HG03066 (cell line): ENCODE measurements around the gene HCST.

Experiments used
- ATAC-seq: cut with Tn5 transposase; IDR thresholded peaks from one replicate; pipeline ENCODE4 v1.9.1; 2021; ENCODE audit warnings: low read depth; ENCODE audit not compliant: unreplicated experiment

The HCST gene

GRCh38 chr19:35935911-35936737, 33.8 kb downstream of the HCST start, which contains the start of gene LRFN3:
Gene LRFN3 (plus strand): TSS chr19:35936374. CDS start chr19:35939426, 3,052 bp downstream.
- ATAC-seq, result no peak

GRCh38 chr19:35936738-35937268, 34.5 kb downstream of the HCST start:
- ATAC-seq, result no peak

- ATAC-seq, result no peak
Observed at GRCh38 chr19:35937345-35938281, 35.3 kb downstream of the HCST start.

GRCh38 chr19:35938282-35939224, 36.2 kb downstream of the HCST start:
- no peak for ATAC-seq

GRCh38 chr19:35939307-35940077, 37.2 kb downstream of the HCST start:
- ATAC-seq, result no peak

GRCh38 chr19:35940078-35940775, 37.9 kb downstream of the HCST start:
- ATAC-seq, result no peak

GRCh38 chr19:35940839-35941238, 38.5 kb downstream of the HCST start:
- ATAC-seq, result no peak

- no peak for ATAC-seq
Observed at GRCh38 chr19:35942235-35942634, 39.9 kb downstream of the HCST start.

GRCh38 chr19:35943321-35944301, 41.3 kb downstream of the HCST start:
- no peak for ATAC-seq

GRCh38 chr19:35944556-35944955, 42.2 kb downstream of the HCST start:
- ATAC-seq, result no peak

- no peak for ATAC-seq
Observed at GRCh38 chr19:35945121-35945790, 42.9 kb downstream of the HCST start.

GRCh38 chr19:35946203-35946602, 43.9 kb downstream of the HCST start:
- ATAC-seq, result no peak

- no peak for ATAC-seq
Observed at GRCh38 chr19:35949131-35949530, 46.8 kb downstream of the HCST start.
